Right lobe of liver (tissue), 6 donors: ENCODE results near the gene ENTREP1. TPM values are rescaled to one million over a fixed set of nuclear protein-coding genes. Genes with fewer than 3 reads are reported as not detected.

ENCODE experiments used
- ATAC-seq, 4 donors: fragments of 200-7000 bp; cut with Tn5 transposase; one replicate each; pipeline ENCODE4 v1.9.1; 2020; ENCODE audit warnings: mild to moderate bottlenecking in 4 of 4, moderate library complexity in 4 of 4
- DNase-seq, 3 donors: peaks; one replicate each; pipeline ENCODE4 v3.0.0-alpha.2; 2020
- H3K27ac ChIP-seq, 3 donors: fragments of 200-600 bp; one replicate each; pipeline ENCODE4 v1.8.0; 2022
- H3K27me3 ChIP-seq, 2 donors: fragments of 200-600 bp; one replicate each; pipeline ENCODE4 v1.8.0; 2022
- H3K36me3 ChIP-seq, 4 donors: fragments of 200-600 bp; sonication (generic) in 1 of 4; one replicate each; pipeline versions ENCODE4 v1.5.1 to v1.8.0; 2017 to 2022; ENCODE audit warnings: control low read depth in 1 of 4
- H3K4me1 ChIP-seq, 4 donors: fragments of 200-600 bp; sonication (generic) in 1 of 4; one replicate each; pipeline versions ENCODE4 v1.5.1 to v1.8.0; 2017 to 2022; ENCODE audit warnings: control low read depth in 1 of 4
- H3K4me3 ChIP-seq, 3 donors: fragments of 200-600 bp; one replicate each; pipeline ENCODE4 v1.8.0; 2022
- H3K9me3 ChIP-seq, 4 donors: fragments of 200-600 bp; sonication (generic) in 1 of 4; one replicate each; pipeline versions ENCODE4 v1.5.1 to v1.8.0; 2017 to 2022; ENCODE audit warnings: control low read depth in 1 of 4
- CTCF ChIP-seq, 4 donors: fragments of 200-600 bp in 3 of 4; fragments of 450-650 bp in 1 of 4; IDR thresholded peaks; one replicate each; pipeline versions ENCODE4 v1.5.1 to v1.8.0; 2016 to 2022; ENCODE audit warnings: antibody characterized with exemption in 4 of 4, mild to moderate bottlenecking in 2 of 4
- POLR2A ChIP-seq: fragments of 450-650 bp; IDR thresholded peaks from one replicate; pipeline ENCODE4 v1.6.1; 2017; ENCODE audit warnings: antibody characterized with exemption, mild to moderate bottlenecking
- WGBS: methylation state at CpG from one replicate; pipeline ENCODE4 v1.1.6; 2018; ENCODE audit warnings: low coverage, low lambda C conversion rate; ENCODE audit not compliant: insufficient coverage; ENCODE audit errors: missing lambda C conversion rate; 5-methylcytosine and 5-hydroxymethylcytosine counted together
- intact Hi-C, 2 donors: fragments of 100-400 bp; cut with DNase I; formaldehyde crosslinking; loops; one replicate each; pipeline versions ENCODE4 v1.11.2 to v1.14.1; 2022
- total RNA-seq, 6 experiments: library from RNA; depleted of rRNA in 2 of 6; stranded (reverse); fragments of >200 nt in 2 of 6; fragmentation: NEBNext Ultra II Directional in 3 of 6; extraction: Animal tissue kit (Norgen Biotek cat#: 25700) in 3 of 6; gene quantifications; one replicate each; pipeline versions ENCODE4 v1.1.0 to v1.2.4, GENCODE V29; 2016 to 2023
- donor health status: DM: no; HTN: yes; CAD: no.
- donor health status: DM: no; HTN: no; CAD: no.
- donor health status: DM: no; HTN: no; CAD: no.
- donor health status: DM: no; HTN: yes; CAD: no.
- donor health status: DM: no; HTN: yes; CAD: no.

ENTREP1 gene
- total RNA-seq, 6 experiments from 2014 or later: 0.12 to 0.42 (median 0.30) TPM

- TF ChIP-seq CTCF (IDR thresholded peaks at IDR 0.05): no peak
- no peak for TF ChIP-seq POLR2A
Measured at GRCh38 chr9:69411246-69411645, 86.2 kb downstream of the ENTREP1 start.

GRCh38 chr9:69411931-69412740, 87.1 kb downstream of the ENTREP1 start:
- Histone ChIP-seq H3K9me3 (no peaks in the 10 kb centered on the region), H3K4me1 (no peaks in the 10 kb centered on the region), H3K4me3 (no peak overlapping the region), H3K36me3 (no peaks in the 10 kb centered on the region), H3K27me3 (no peaks in the 10 kb centered on the region), H3K27ac (no peak overlapping the region)
- DNase-seq (no peak), ATAC-seq (peak in 1 of 4 donors; percentile 24)
- 57% methylated on average over 26 of the region's 52 CpGs for WGBS
- intact Hi-C loops: no loop called here
- TF ChIP-seq POLR2A (no peak), CTCF (IDR thresholded peaks at IDR 0.05) (no peak)

More at GRCh38 chr9:69411246-69411645, 86.2 kb downstream of the ENTREP1 start:
- DNase-seq (no peak), ATAC-seq (no peak)
- H3K4me1 ChIP-seq: no peaks in the 10 kb centered on the region
- intact Hi-C loops: no loop called here
- H3K36me3 ChIP-seq: no peaks in the 10 kb centered on the region
- no peak overlapping the region for H3K4me3 ChIP-seq
- H3K27ac ChIP-seq: no peak overlapping the region
- WGBS: 95% methylated on average over 3 of the region's 3 CpGs
- no peaks in the 10 kb centered on the region for H3K27me3 ChIP-seq
- no peaks in the 10 kb centered on the region for H3K9me3 ChIP-seq

- TF ChIP-seq POLR2A (no peak), CTCF (IDR thresholded peaks at IDR 0.05) (peak; percentile 53 to 75 (median 70))
- no peaks in the 10 kb centered on the region for H3K9me3 ChIP-seq
- DNase-seq (peak; percentile 72 to 78 (median 77)), ATAC-seq (peak; percentile 100)
- no peaks in the 10 kb centered on the region for H3K4me1 ChIP-seq
- H3K27ac ChIP-seq: no peak overlapping the region
- no peaks in the 10 kb centered on the region for H3K27me3 ChIP-seq
- no peaks in the 10 kb centered on the region for H3K36me3 ChIP-seq
- H3K4me3 ChIP-seq: no peak overlapping the region
- intact Hi-C loops: no loop called here
- WGBS: 27% methylated on average over 6 of the region's 20 CpGs
Measured at GRCh38 chr9:69412741-69413150, 87.7 kb downstream of the ENTREP1 start.

- ATAC-seq (no peak), DNase-seq (no peak)
- H3K4me1 ChIP-seq: no peaks in the 10 kb centered on the region
- no peak overlapping the region for H3K4me3 ChIP-seq
- no peaks in the 10 kb centered on the region for H3K27me3 ChIP-seq
- no peaks in the 10 kb centered on the region for H3K9me3 ChIP-seq
- TF ChIP-seq POLR2A (no peak), CTCF (IDR thresholded peaks at IDR 0.05) (no peak)
- intact Hi-C loops: loop anchor here (5.0 kb wide), 1 partner anchor 127 kb away; no protein-coding TSS in a partner anchor
- 71% methylated on average over 2 of the region's 10 CpGs for WGBS
- H3K27ac ChIP-seq: no peak overlapping the region
- no peaks in the 10 kb centered on the region for H3K36me3 ChIP-seq
Measured at GRCh38 chr9:69420611-69421270, 95.7 kb downstream of the ENTREP1 start.
